HG03558 (cell line): ENCODE data around the gene HMOX1.
A peak's percentile ranks its signal among the peaks of the same experiment; 100 is the strongest.
"Not testable (repeated sequence)": the region's sequence is repeated elsewhere in the genome, so short reads cannot be mapped to it uniquely, and the experiment has no call there.

ENCODE experiments used
- ATAC-seq: cut with Tn5 transposase; IDR thresholded peaks from one replicate; pipeline ENCODE4 v1.9.1; 2021; ENCODE audit warnings: moderate number of reproducible peaks; ENCODE audit not compliant: unreplicated experiment; ENCODE audit errors: extremely low read depth

Gene HMOX1

GRCh38 chr22:35349704-35350538 lies 31.0 kb upstream of the HMOX1 start:
- no peak for ATAC-seq

- ATAC-seq, result peak; percentile 69
Observed at GRCh38 chr22:35350539-35351503, 30.1 kb upstream of the HMOX1 start.

DNA sequence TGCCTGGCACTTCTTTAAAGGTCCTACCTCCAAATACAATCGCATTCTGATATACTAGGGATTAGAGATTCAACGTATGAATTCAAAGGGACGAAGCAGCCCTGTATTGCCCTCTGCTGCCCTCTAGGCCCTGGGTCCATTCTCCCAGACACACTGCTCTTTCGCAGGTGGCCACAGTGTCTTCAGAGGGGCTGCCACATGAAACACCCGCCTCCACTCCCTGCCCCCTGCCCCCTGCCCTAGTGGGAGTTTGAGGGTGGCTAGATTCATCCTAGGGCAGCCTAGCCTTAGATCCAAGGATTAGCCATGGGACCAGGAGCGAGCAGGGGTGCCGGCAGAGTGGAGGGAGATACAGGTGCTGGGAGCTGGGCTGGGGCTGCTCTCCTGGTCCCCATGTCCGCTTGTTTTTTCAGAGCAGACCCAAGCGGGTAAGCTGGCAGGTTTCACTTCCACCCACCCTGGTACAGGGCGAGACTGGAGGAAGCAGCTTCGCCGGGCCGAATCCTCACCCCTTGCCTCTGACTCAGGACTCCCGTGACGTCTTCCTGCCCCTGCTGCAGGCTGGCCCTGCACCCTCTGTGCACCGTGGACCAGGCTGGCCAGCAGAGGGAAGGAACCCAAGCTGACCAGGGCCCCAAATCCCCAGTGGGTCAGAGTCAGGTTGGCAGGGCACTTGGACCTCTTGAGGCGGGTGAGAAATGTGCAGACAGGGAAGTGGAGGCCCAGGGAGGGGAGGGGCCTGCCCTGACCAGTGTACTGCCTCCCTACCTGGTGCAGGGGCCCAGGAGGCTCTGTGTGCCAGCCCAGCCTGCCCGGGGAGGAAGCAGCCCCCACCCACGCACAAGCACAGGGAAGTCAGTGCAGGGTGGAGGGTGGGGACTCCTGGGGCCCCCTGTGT lies 28.4 kb upstream of the HMOX1 start:
- ATAC-seq, result no peak

DNA sequence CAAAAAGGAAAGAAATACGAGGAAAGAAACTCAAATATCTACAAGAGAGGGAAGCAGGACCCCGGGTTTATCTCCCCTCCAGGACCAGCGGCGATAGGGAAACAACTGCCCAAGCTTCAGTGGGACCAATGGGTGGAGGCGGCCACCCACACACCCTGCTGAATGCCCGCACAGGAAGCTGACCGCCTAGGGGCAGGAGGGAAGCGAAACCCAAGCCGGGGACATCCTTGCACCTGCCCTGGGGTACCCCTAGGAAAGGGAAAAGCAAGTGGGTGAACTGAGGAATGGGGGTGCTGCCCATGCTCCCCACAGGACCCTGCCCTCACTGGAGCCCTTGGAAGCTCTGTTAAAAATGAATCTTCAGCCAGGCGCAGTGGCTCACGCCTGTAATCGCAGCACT lies 27.6 kb upstream of the HMOX1 start:
- ATAC-seq, result no peak

GRCh38 chr22:35354068-35354467 lies 26.8 kb upstream of the HMOX1 start:
- no peak for ATAC-seq

GRCh38 chr22:35357883-35358621 lies 22.8 kb upstream of the HMOX1 start:
- no peak for ATAC-seq

- no peak for ATAC-seq
Observed at GRCh38 chr22:35359380-35360065, 21.4 kb upstream of the HMOX1 start.

DNA sequence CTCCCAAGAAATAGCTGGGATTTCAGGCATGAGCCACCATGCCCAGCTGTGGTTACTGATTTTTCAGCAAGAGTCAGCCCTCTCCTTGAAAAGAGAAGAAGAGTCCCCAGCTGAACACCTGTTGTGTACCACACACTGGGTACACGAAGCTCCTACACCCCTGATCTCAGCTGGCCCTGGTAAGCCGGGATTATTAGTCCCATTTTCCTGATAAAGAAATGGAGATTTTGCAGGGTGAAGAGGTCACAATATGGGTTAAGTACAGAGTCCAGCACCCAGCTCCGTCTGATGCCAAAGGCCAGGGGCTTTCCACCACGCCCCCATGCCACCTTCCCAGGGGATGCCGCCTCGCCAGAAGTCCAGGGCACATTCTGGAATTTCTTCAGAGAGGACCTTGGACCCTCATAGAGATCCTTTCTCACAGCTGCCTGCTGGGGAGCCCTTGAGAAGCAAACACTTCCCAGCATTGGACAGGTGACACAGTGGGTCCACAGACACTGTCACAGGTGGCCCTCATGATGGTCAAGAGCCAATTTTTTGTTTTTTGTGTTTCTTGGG lies 19.8 kb upstream of the HMOX1 start:
- no peak for ATAC-seq

DNA sequence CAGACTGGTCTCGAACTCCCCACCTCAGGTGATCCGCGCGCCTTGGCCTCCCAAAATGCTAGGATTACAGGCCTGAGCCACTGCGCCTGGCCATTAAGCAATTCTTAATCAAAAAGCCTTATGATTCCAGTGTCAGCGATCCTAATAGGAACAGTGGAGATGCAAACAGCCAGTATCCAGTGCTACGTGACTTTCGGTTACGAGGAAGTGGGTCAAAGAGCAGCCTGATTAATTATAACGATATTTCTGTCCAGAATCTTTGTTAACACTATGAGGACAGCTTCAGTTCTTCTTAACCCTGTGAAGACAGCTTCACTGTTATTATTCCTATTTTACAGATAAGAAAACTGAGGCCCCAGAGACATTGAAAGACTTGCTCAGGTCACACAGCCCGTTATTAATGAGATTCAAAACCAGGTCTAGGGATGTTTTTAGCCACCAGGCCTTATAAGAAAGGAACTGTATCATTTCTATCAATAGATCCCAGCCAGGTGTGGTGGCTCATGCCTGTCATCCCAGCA lies 17.3 kb upstream of the HMOX1 start:
- ATAC-seq, result no peak

- ATAC-seq, result not testable (repeated sequence)
Observed at GRCh38 chr22:35364230-35364629, 16.7 kb upstream of the HMOX1 start.

GRCh38 chr22:35367331-35367886 lies 13.5 kb upstream of the HMOX1 start:
- ATAC-seq, result no peak

DNA sequence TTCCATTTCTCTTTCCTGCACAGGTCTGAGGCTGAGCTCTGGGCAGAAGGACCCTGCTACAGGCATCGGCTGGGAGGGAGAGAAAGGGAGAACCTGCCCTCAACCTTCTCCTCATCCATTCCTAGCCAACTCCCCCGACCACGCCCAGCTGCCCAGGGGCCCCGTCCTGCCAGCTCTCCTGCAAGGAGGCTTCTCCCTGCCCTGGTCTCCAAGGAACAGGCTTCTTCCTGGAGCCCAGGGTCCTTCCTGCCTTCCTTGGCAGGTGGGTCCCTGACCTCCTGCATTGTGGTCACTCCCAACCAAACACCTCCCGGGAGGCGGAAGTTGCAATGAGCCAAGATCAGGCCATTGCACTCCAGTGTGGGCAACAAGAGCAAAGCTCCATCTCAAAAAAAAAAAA lies 12.5 kb upstream of the HMOX1 start:
- ATAC-seq, result no peak

- no peak for ATAC-seq
Observed at GRCh38 chr22:35369996-35370395, 10.9 kb upstream of the HMOX1 start.

DNA sequence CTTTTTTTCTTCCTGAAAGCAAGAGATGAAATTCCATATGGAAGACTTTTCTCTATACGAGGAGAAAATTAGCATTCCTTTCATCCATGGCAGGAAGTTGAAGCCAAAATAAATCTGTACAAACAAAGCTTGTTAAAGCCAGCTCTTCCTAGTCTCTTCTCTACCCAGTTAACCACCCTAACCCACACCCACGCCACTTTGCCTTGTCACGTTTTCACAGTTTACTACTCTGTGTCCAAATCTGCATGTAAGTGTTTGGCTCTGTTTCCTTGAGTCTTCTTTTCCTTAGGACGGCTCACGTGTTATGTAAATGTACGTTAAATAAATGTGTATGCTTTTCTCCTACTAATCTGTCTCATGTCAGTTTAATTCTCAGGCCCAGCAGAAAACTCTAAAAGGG lies 7.1 kb upstream of the HMOX1 start:
- ATAC-seq, result no peak

GRCh38 chr22:35375031-35375430 lies 5.9 kb upstream of the HMOX1 start:
- no peak for ATAC-seq

DNA sequence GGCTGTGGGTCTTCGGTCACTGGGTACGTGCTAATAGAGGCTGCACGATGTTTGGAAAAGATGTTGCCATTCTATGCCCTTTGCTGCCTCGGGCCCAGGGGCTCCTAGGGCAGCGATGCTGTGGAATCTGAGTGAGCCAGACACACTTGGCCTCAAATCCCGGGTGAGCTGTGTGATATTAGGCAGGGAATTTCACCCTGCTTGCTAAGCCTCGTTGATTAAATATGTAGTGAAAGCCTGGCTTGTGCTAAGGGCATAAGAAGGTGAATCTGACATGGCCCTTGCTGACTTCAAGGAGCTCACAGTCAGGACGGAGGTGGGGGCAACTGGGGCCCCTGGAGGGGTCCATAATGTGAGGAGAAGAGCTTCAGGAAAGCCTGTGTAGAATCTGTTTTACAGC lies 5.4 kb upstream of the HMOX1 start:
- no peak for ATAC-seq

DNA sequence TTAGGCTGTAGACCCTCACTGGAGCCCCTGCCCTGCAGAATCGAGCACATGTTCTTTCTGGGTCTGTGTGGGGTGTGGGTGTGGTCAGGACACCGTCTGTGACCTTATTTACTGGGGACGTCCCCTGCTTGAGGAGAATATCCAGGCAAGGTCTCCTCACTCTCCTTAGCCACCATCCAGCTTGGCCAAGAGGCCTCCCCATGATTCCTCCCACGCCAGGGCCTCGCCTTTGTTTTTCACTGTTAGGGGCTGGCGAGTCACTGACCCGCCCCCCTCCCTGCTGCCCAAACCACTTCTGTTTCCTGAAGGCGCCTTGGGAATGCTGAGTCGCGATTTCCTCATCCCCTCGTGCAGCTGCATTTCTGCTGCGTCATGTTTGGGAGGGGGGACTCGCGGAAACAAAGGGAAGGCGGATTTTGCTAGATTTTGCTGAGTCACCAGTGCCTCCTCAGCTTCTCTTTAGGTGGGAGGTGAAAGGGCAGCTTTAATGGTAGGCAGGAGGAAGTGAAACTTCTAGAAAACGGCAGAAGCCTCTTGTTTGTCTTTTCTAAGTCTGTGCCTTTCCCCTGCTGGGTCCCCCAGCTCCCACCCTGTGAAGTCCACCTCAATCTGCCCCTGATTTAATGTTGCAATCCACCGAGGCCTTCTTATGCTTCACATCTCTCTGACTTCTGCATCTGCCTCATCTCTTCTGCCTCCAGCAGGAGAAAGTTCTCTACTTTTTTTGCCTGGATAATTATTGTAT lies 4.0 kb upstream of the HMOX1 start:
- peak; percentile 45 for ATAC-seq
